Thyroid gland (tissue), 4 donors: ENCODE data around the gene BTBD2. TPM values are rescaled to one million over a fixed set of nuclear protein-coding genes. Genes with fewer than 3 reads are reported as not detected.

Experiments used
- DNase-seq, 2 donors: peaks; one replicate each; pipeline ENCODE4 v3.0.0-alpha.2; 2019
- H3K27ac ChIP-seq, 3 donors: fragments of 200-600 bp; sonication (generic); 1 replicate in 2 of 3; 2 replicates in 1 of 3; pipeline ENCODE4 v1.5.1; 2016 to 2019; ENCODE audit warnings: mild to moderate bottlenecking in 1 of 3, moderate library complexity in 1 of 3
- H3K27me3 ChIP-seq: fragments of 200-600 bp; sonication (generic); one replicate; pipeline ENCODE4 v1.5.1; 2019
- H3K36me3 ChIP-seq, 2 donors: fragments of 200-600 bp; sonication (generic); one replicate each; pipeline ENCODE4 v1.5.1; 2016 to 2019
- H3K4me1 ChIP-seq, 2 donors: fragments of 200-600 bp; sonication (generic); one replicate each; pipeline ENCODE4 v1.5.1; 2017 to 2019
- H3K4me3 ChIP-seq, 3 donors: fragments of 200-600 bp; sonication (generic); replicated peaks in 1 of 3; 1 replicate in 2 of 3; 2 replicates in 1 of 3; pipeline ENCODE4 v1.5.1; 2016; ENCODE audit warnings: mild to moderate bottlenecking in 1 of 3
- H3K9me3 ChIP-seq: fragments of 200-600 bp; sonication (generic); one replicate; pipeline ENCODE4 v1.5.1; 2017
- POLR2A ChIP-seq, 2 donors: fragments of 450-650 bp; IDR thresholded peaks; one replicate each; pipeline ENCODE4 v1.6.1; 2017; ENCODE audit warnings: antibody characterized with exemption in 2 of 2, mild to moderate bottlenecking in 2 of 2, moderate library complexity in 1 of 2
- WGBS, 2 donors: methylation state at CpG; one replicate each; pipeline ENCODE4 v1.1.5; 2017; 5-methylcytosine and 5-hydroxymethylcytosine counted together
- intact Hi-C: fragments of 100-400 bp; cut with DNase I; formaldehyde crosslinking; loops from one replicate; pipeline ENCODE4 v1.15.1; 2023
- total RNA-seq, 4 donors: library from RNA; depleted of rRNA; stranded (reverse); fragments of >200 nt; gene quantifications; one replicate each; pipeline ENCODE4 v1.2.3, GENCODE V29; 2016
- TF ChIP-seq, protein P1 (sequence below), 6 experiments: fragments of 200-600 bp in 3 of 6; fragments of 450-650 bp in 3 of 6; sonication (generic) in 3 of 6; IDR thresholded peaks; one replicate each; pipeline ENCODE4 v1.5.1; 2016 to 2019; ENCODE audit warnings: antibody characterized with exemption in 6 of 6, mild to moderate bottlenecking in 2 of 6, inconsistent platforms in 1 of 6, moderate library complexity in 1 of 6

BTBD2 gene
- total RNA-seq, 4 donors from 2014 or later: 74.8 to 89.9 (median 76.2) TPM

DNA sequence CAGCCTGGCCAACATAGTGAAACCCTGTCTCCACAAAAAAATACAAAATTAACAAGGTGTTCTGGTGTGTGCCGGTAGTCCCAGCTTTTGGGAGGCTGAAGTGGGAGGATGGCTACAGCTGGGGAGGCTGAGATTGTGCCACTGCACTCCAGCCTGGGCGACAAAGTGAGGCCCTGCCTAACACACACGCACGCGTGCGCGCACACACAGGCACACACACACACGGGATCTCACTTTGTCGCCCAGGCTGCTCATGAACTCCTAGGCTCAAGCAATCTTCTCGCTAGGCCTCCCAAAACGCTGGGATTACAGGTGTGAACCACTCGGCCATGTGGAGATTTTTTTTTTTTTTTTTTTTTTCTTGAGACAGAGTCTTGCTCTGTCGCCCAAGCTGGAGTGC lies 3.2 kb upstream of the BTBD2 start:
- H3K4me1 ChIP-seq: peaks cover 16 to 18% of the 10 kb centered on the region in 2 donors
- no peak overlapping the region for H3K4me3 ChIP-seq
- TF ChIP-seq, protein P1, sequence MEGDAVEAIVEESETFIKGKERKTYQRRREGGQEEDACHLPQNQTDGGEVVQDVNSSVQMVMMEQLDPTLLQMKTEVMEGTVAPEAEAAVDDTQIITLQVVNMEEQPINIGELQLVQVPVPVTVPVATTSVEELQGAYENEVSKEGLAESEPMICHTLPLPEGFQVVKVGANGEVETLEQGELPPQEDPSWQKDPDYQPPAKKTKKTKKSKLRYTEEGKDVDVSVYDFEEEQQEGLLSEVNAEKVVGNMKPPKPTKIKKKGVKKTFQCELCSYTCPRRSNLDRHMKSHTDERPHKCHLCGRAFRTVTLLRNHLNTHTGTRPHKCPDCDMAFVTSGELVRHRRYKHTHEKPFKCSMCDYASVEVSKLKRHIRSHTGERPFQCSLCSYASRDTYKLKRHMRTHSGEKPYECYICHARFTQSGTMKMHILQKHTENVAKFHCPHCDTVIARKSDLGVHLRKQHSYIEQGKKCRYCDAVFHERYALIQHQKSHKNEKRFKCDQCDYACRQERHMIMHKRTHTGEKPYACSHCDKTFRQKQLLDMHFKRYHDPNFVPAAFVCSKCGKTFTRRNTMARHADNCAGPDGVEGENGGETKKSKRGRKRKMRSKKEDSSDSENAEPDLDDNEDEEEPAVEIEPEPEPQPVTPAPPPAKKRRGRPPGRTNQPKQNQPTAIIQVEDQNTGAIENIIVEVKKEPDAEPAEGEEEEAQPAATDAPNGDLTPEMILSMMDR (IDR thresholded peaks at IDR 0.05): no peak
- TF ChIP-seq POLR2A (IDR thresholded peaks at IDR 0.05): no peak
- intact Hi-C loops: no loop called here
- no peak overlapping the region for H3K27ac ChIP-seq
- no peak for DNase-seq
- no peaks in the 10 kb centered on the region for H3K27me3 ChIP-seq
- no peaks in the 10 kb centered on the region for H3K36me3 ChIP-seq
- no peaks in the 10 kb centered on the region for H3K9me3 ChIP-seq
- WGBS, 2 donors: 88 to 90% methylated on average over 13 of the region's 13 CpGs

DNA sequence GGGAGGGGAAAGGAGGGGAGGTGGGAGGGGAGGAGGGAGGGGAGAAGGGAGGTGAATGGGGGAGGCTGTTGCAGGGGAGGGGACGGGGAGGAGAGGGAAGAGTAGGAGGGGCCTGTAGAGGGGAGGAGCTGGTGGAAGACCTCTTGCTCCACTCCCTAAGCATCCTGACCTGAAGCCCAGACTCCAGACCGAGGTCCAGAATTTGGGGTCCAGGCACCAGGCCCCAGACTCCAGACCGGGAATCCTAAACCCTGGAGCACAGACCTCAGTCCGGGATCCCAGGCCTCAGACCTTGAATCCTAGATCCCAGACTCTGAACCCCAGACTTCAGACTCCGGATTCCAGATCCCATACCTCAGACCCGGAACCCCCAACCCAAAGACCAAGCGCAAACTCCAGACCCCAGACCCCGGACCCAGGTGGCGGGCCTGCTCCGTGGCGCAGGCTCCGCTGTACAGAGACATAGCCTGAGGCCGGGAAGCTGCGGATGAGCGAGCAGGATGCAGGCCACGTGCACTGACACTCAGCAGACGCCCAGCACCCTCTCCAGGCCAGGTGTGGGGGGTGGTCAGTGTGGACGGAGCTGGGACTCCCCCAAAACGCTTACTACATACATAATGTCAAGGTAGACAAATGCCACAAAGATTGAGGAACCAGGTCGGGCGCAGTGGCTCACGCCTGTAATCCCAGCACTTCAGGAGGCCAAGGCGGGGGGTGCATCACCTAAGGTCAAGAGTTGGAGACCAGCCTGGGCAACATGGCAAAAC lies 710 bp upstream of the BTBD2 start:
- TF ChIP-seq POLR2A (IDR thresholded peaks at IDR 0.05): no peak
- TF ChIP-seq, protein P1 (IDR thresholded peaks at IDR 0.05): no peak
- Histone ChIP-seq H3K4me3 (peak overlapping the region in 1 of 3 donors; percentile 24), H3K36me3 (no peaks in the 10 kb centered on the region), H3K4me1 (peaks cover 13 to 14% of the 10 kb centered on the region in 2 donors), H3K27ac (peak overlapping the region in 2 of 3 donors; percentile 56 to 68), H3K9me3 (no peaks in the 10 kb centered on the region), H3K27me3 (no peaks in the 10 kb centered on the region)
- intact Hi-C loops: no loop called here
- 64 to 67% methylated on average over 11 to 23 of the region's 23 CpGs for WGBS, 2 donors
- peak; percentile 78 to 85 for DNase-seq

DNA sequence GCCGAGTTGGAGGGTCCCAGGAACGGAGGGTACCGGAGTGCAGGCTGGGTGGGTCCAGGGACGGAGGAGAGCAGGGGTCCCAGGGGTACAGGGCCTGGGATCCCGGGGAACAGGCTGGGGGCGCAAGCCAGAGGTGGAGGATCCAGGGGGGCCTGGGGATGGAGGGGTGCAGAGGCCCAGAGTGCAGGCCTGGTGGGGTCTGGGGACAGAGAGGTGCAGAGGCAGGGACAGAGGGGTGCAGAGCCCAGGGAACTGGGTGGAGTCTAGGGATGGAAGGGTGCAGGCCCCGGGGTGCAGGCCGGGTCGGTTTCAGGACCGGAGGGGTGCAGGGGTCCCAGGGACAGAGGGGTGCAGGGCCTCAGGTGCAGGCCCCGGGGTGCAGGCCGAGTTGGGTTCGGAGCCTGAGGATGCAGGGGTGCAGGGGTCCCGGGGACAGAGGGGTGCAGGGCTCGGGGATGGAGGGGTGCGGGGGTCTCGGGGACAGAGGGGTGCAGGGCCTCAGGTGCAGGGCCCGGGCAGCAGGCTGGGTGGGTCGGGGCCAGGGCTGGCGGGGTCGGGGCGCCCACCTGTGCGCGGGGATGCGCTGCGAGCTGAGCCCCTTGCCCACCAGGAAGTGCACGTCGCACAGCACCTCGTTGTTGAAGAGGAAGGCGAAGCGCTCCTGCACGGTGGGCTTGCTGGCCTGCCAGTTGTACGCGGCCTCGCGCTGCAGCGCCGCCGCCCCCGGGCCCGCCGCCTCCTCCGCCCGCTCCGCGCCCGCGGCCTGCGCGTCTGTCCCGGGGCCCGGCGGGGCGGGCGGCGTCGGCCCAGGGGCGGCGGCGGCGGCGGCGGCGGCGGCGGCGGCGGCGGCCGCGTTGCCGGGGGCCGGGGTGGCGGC lies 545 bp downstream of the BTBD2 start:
- 39 to 44% methylated on average over 13 to 16 of the region's 74 CpGs for WGBS, 2 donors
- H3K4me1 ChIP-seq: peaks cover 13% of the 10 kb centered on the region in 2 donors
- TF ChIP-seq POLR2A (IDR thresholded peaks at IDR 0.05): no peak
- TF ChIP-seq, protein P1 (IDR thresholded peaks at IDR 0.05): no peak
- peak overlapping the region in 2 of 3 donors; percentile 15 to 64 for H3K4me3 ChIP-seq
- intact Hi-C loops: loop anchor here (5.0 kb wide), 1 partner anchor 68 kb away; no protein-coding TSS in a partner anchor
- H3K27me3 ChIP-seq: no peaks in the 10 kb centered on the region
- peak overlapping the region in 1 of 3 donors; percentile 70 for H3K27ac ChIP-seq
- no peak for DNase-seq
- H3K9me3 ChIP-seq: no peaks in the 10 kb centered on the region
- H3K36me3 ChIP-seq: no peaks in the 10 kb centered on the region

DNA sequence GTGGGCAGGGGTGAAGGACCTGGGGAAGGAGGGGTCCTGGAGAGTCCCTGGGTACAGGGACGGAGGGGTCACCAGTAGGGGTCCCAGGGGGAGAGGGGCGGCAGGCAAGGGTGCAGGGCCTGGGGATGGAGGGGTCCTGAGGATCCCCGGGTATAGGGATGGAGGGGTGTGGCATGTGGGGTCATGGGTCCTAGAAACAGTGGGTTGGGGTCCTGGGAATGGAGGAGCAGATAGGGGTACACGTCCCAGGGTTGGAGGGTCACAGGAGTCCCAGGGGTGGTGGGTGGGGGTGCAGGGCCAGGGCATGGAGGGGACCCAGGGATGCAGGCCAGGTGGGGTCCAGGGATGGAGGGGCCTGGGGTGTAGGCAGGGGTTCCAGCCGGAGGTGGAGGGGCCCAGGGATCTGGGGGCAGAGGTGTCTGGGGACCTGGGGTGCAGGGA lies 1.4 kb downstream of the BTBD2 start:
- Histone ChIP-seq H3K4me3 (no peak overlapping the region), H3K27ac (no peak overlapping the region), H3K36me3 (no peaks in the 10 kb centered on the region), H3K4me1 (peaks cover 13% of the 10 kb centered on the region in 2 donors), H3K27me3 (no peaks in the 10 kb centered on the region), H3K9me3 (no peaks in the 10 kb centered on the region)
- intact Hi-C loops: loop anchor here (5.0 kb wide), 1 partner anchor 67 kb away; no protein-coding TSS in a partner anchor
- WGBS, 2 donors: 78 to 86% methylated on average over 5 of the region's 5 CpGs
- TF ChIP-seq POLR2A (IDR thresholded peaks at IDR 0.05): no peak
- TF ChIP-seq, protein P1 (IDR thresholded peaks at IDR 0.05): no peak
- DNase-seq: no peak
